ENCODE results near the gene LENG9. TPM values are rescaled to one million over a fixed set of nuclear protein-coding genes. Genes with fewer than 3 reads are reported as not detected.

LENG9 gene
- total RNA-seq, 1 donor from 2014 or later = 7.2 TPM

DNA sequence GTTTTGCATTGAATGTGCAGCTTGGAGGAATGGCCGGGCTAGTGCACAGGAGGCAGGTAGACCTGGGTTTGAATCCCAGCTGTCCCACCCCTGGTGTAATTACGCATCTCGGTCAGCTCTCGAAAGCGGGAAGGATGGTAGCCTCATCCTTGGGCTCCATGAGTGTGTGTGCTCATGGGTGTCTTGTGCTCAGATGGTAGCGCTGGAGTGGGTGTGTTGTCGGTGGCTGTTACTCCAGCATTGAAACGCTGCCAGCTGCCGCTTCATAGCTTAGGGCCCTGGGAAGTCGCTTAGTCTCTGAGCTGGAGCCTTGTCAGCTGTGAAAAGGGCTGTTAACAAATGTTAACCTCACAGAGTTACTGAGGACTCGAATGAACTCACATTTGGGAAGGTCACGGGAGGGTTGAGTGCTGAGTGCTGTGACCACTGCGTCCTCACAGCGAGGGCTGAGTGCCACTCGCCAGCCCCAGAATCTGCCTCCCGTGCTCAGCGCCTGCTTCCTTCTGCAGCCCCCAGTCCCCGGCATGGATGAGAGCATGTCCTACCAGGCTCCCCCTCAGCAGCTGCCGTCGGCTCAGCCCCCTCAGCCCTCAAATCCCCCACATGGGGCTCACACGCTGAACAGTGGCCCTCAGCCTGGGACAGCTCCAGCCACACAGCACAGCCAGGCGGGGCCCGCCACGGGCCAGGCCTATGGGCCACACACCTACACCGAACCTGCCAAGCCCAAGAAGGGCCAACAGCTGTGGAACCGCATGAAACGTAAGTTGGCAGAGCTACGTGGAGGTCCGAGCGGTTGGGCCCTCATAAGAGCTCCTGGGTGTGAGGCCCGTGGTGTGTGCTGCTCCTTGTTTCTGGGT is 9.4 kb downstream of the LENG9 start:
- Histone ChIP-seq H3K27me3 (no peaks in the 10 kb centered on the region), H3K4me3 (no peak overlapping the region), H3K4me1 (peaks cover 26% of the 10 kb centered on the region), H3K36me3 (peaks cover 82% of the 10 kb centered on the region), H3K27ac (no peak overlapping the region), H3K9me3 (no peaks in the 10 kb centered on the region)
- no peak for DNase-seq
- ATAC-seq = no peak
- TF ChIP-seq, protein P1, sequence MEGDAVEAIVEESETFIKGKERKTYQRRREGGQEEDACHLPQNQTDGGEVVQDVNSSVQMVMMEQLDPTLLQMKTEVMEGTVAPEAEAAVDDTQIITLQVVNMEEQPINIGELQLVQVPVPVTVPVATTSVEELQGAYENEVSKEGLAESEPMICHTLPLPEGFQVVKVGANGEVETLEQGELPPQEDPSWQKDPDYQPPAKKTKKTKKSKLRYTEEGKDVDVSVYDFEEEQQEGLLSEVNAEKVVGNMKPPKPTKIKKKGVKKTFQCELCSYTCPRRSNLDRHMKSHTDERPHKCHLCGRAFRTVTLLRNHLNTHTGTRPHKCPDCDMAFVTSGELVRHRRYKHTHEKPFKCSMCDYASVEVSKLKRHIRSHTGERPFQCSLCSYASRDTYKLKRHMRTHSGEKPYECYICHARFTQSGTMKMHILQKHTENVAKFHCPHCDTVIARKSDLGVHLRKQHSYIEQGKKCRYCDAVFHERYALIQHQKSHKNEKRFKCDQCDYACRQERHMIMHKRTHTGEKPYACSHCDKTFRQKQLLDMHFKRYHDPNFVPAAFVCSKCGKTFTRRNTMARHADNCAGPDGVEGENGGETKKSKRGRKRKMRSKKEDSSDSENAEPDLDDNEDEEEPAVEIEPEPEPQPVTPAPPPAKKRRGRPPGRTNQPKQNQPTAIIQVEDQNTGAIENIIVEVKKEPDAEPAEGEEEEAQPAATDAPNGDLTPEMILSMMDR (IDR thresholded peaks at IDR 0.05) = no peak
- intact Hi-C loops (cut with DNase I) = no loop called here

DNA sequence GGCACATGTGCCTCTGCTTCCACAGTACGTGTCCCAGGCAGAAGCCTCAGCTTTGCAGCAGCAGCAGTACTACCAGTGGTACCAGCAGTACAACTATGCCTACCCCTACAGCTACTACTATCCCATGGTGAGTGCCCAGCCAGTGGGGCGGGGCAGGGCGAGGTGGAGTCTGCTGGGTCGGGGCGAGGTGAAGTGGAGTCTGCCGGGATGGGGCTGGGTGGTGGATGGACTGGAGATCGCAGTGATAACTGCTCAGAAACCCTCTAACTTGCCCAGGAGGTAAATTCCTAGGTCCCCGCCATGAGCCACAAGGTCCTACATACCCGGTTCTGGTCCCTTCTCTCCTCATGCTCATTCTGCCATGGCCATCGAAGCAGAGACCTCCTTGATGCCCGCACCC is 11.0 kb downstream of the LENG9 start:
- Histone ChIP-seq H3K4me3 (no peak overlapping the region), H3K4me1 (peaks cover 28% of the 10 kb centered on the region), H3K9me3 (no peaks in the 10 kb centered on the region), H3K27me3 (no peaks in the 10 kb centered on the region), H3K27ac (no peak overlapping the region), H3K36me3 (peaks cover 67% of the 10 kb centered on the region)
- intact Hi-C loops (cut with DNase I) = no loop called here
- TF ChIP-seq, protein P1 (IDR thresholded peaks at IDR 0.05) = no peak
- DNase-seq (no peak), ATAC-seq (no peak)

DNA sequence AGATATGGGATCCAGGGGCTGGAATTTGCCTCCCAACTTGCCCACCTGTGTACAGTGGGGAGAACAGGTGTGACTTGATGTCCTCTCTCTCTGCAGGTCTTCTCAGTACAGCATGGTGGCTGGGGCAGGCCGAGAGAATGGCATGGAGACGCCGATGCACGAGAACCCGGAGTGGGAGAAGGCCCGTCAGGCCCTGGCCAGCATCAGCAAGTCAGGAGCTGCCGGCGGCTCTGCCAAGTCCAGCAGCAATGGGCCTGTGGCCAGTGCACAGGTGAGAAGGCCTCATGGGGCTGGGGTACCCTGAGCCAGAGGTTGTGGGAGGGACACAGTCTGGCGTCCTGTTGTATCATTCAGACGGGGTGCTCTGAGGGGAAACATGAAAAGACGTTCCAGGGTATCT is 11.6 kb downstream of the LENG9 start:
- ATAC-seq = no peak
- no peak for DNase-seq
- Histone ChIP-seq H3K36me3 (peaks cover 61% of the 10 kb centered on the region), H3K9me3 (no peaks in the 10 kb centered on the region), H3K27me3 (no peaks in the 10 kb centered on the region), H3K4me3 (no peak overlapping the region), H3K27ac (no peak overlapping the region), H3K4me1 (peaks cover 34% of the 10 kb centered on the region)
- intact Hi-C loops (cut with DNase I) = no loop called here
- TF ChIP-seq, protein P1 (IDR thresholded peaks at IDR 0.05) = no peak

GRCh38 chr19:54451331-54451871 is 12.2 kb downstream of the LENG9 start:
- Histone ChIP-seq H3K4me1 (peaks cover 40% of the 10 kb centered on the region), H3K9me3 (no peaks in the 10 kb centered on the region), H3K27me3 (no peaks in the 10 kb centered on the region), H3K27ac (no peak overlapping the region), H3K4me3 (no peak overlapping the region), H3K36me3 (peaks cover 55% of the 10 kb centered on the region)
- TF ChIP-seq, protein P1 (IDR thresholded peaks at IDR 0.05) = no peak
- ATAC-seq (peak; percentile 6), DNase-seq (no peak)
- intact Hi-C loops (cut with DNase I) = no loop called here

DNA sequence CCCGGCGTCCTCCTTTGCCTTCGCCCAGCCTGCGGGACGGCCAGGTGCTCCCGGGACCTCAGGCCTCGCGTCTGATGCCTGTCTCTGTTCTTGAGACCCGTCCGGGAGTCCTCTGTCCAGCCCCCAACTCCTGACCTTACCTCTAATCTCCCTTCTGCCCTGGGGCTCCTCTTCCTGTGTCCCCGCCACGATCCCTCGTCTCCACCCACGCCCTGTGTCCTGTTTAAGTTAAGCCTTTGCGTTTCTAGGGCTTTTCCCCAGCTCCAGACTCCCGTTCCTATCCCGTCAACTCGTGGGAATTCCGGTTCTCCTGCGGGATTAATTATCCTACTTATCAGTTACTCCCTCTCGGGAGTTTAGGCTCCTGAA is 13.9 kb downstream of the LENG9 start:
- peak overlapping the region; percentile 95 for H3K27ac ChIP-seq
- peaks cover 49% of the 10 kb centered on the region for H3K36me3 ChIP-seq
- no peak for ATAC-seq
- TF ChIP-seq, protein P1 (IDR thresholded peaks at IDR 0.05) = no peak
- intact Hi-C loops (cut with DNase I) = no loop called here
- peak overlapping the region; percentile 72 for H3K4me3 ChIP-seq
- H3K4me1 ChIP-seq = peaks cover 40% of the 10 kb centered on the region
- DNase-seq = no peak
- H3K27me3 ChIP-seq = no peaks in the 10 kb centered on the region
- H3K9me3 ChIP-seq = no peaks in the 10 kb centered on the region

All from upper lobe of right lung (tissue), 1 donor.